ENCODE results near the gene CPEB3.

DNA sequence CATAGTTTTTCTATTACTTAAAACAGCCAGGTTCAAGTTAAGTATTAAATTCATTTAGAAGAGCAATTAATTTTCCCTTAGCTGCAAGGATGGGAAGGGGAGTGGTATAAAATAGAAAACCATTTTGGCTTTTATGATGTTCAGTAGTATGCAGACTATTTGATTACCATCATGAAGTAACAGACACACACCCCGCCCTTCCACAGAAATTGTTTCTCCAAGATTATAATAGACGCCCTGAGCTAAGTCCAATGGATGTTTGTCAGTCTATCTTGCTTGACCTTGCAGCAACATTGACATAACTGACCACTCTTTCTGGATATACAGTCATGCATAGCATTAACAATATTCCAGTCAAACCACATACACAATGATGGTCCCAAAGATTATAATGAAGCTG, 42.3 kb downstream of the CPEB3 start:
- TF ChIP-seq EZH2 (IDR thresholded peaks at IDR 0.05; ENCODE audit: borderline replicate concordance, low read depth, low read length, poor library complexity, severe bottlenecking) = no peak
- TF ChIP-seq, protein P1, sequence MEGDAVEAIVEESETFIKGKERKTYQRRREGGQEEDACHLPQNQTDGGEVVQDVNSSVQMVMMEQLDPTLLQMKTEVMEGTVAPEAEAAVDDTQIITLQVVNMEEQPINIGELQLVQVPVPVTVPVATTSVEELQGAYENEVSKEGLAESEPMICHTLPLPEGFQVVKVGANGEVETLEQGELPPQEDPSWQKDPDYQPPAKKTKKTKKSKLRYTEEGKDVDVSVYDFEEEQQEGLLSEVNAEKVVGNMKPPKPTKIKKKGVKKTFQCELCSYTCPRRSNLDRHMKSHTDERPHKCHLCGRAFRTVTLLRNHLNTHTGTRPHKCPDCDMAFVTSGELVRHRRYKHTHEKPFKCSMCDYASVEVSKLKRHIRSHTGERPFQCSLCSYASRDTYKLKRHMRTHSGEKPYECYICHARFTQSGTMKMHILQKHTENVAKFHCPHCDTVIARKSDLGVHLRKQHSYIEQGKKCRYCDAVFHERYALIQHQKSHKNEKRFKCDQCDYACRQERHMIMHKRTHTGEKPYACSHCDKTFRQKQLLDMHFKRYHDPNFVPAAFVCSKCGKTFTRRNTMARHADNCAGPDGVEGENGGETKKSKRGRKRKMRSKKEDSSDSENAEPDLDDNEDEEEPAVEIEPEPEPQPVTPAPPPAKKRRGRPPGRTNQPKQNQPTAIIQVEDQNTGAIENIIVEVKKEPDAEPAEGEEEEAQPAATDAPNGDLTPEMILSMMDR (conservative IDR thresholded peaks at IDR 0.05; ENCODE audit: low read depth, low read length) = no peak
